ENCODE results near the gene LYPD3.

- no peak for TF ChIP-seq CTCF (conservative IDR thresholded peaks at IDR 0.05; ENCODE audit: low read length)
- TF ChIP-seq EZH2phosphoT487 (IDR thresholded peaks at IDR 0.05; ENCODE audit: borderline replicate concordance, low read depth, low read length) = no peak
These were observed 25.4 kb upstream of the LYPD3 start for GRCh38 chr19:43490759-43491158.

All from OCI-LY7 (cell line).